Body of pancreas (tissue), 4 donors: Measurements from ENCODE around the gene LRRC59.

Experiments
- POLR2A ChIP-seq, 3 donors: fragments of 450-650 bp; IDR thresholded peaks; one replicate each; pipeline ENCODE4 v1.6.1; 2016; ENCODE audit warnings: antibody characterized with exemption in 3 of 3, mild to moderate bottlenecking in 2 of 3
- TF ChIP-seq, protein P1 (sequence below), 7 experiments: fragments of 450-650 bp in 4 of 7; fragments of 200-600 bp in 3 of 7; sonication (generic) in 3 of 7; IDR thresholded peaks; one replicate each; pipeline ENCODE4 v1.5.1; 2016 to 2019; ENCODE audit warnings: antibody characterized with exemption in 7 of 7

DNA sequence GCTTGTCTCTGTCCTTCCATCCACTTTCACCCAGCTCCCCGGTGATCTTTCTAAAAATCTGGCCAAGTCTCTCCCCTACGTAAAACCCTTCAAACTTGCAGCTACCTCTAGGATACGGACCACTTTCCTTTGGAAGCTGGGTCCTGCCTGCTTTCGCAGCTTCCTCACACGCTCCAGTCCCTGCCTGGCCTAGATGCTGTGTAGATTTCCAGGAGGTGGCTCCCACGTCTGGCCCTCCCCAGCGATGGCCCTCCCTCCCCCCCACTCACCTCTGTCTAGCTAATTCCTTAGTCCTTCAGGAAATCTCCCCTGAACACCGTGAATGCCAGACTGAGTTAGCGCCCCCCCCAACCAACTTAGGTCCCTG lies 579 bp upstream of the LRRC59 start:
- TF ChIP-seq, protein P1, sequence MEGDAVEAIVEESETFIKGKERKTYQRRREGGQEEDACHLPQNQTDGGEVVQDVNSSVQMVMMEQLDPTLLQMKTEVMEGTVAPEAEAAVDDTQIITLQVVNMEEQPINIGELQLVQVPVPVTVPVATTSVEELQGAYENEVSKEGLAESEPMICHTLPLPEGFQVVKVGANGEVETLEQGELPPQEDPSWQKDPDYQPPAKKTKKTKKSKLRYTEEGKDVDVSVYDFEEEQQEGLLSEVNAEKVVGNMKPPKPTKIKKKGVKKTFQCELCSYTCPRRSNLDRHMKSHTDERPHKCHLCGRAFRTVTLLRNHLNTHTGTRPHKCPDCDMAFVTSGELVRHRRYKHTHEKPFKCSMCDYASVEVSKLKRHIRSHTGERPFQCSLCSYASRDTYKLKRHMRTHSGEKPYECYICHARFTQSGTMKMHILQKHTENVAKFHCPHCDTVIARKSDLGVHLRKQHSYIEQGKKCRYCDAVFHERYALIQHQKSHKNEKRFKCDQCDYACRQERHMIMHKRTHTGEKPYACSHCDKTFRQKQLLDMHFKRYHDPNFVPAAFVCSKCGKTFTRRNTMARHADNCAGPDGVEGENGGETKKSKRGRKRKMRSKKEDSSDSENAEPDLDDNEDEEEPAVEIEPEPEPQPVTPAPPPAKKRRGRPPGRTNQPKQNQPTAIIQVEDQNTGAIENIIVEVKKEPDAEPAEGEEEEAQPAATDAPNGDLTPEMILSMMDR (IDR thresholded peaks at IDR 0.05), result no peak
- TF ChIP-seq POLR2A (IDR thresholded peaks at IDR 0.05), result no peak
